ENCODE results near the gene REPIN1. TPM values are rescaled to one million over a fixed set of nuclear protein-coding genes. Genes with fewer than 3 reads are reported as not detected.

REPIN1 gene
- total and polyA plus RNA-seq, 9 of the 15 experiments (the other 6 are each of a cell fraction or from before 2014, with no cell fraction given) = 8.1 to 283 (median 94.3) TPM

- 0 out of 2 replicates have a peak, but pooled peaks have one; percentile 26 for TF ChIP-seq ZBTB2 (IDR thresholded peaks at IDR 0.05)
- no peak for TF ChIP-seq ETV6 (IDR thresholded peaks at IDR 0.05; ENCODE audit: borderline replicate concordance in 1 of 2, low read depth in 2 of 2, low read length in 1 of 2)
- no peak for TF ChIP-seq ETV6 (CRISPR knock-in tag; IDR thresholded peaks at IDR 0.05; ENCODE audit: borderline replicate concordance)
- TF ChIP-seq ZNF79 (CRISPR knock-in tag; IDR thresholded peaks at IDR 0.05; ENCODE audit: low read depth) = no peak
- TF ChIP-seq NFE2L1 (tag; IDR thresholded peaks at IDR 0.05; ENCODE audit: borderline replicate concordance, low read depth) = no peak
- no peak for TF ChIP-seq TAF7 (tag; IDR thresholded peaks at IDR 0.05)
- no peak for TF ChIP-seq THRA (IDR thresholded peaks at IDR 0.05)
- peak; percentile 14; the same call in 1 of the 2 replicates for TF ChIP-seq HLTF (IDR thresholded peaks at IDR 0.05)
- no peak for TF ChIP-seq GTF2F1 (IDR thresholded peaks at IDR 0.05; ENCODE audit: low read depth, low read length)
- TF ChIP-seq ZNF146 (CRISPR knock-in tag; IDR thresholded peaks at IDR 0.05; ENCODE audit: unreplicated experiment) = no peak
- TF ChIP-seq HEY1 (CRISPR knock-in tag; IDR thresholded peaks at IDR 0.05; ENCODE audit: borderline replicate concordance) = no peak
- no peak for TF ChIP-seq GMEB1 (CRISPR knock-in tag; IDR thresholded peaks at IDR 0.05)
- TF ChIP-seq SREBF1 (IDR thresholded peaks at IDR 0.05; ENCODE audit: borderline replicate concordance, low read depth, low read length) = no peak
- TF ChIP-seq ZFP1 (CRISPR knock-in tag; IDR thresholded peaks at IDR 0.05) = no peak
- TF ChIP-seq DNMT1 (IDR thresholded peaks at IDR 0.05) = no peak
- no peak for TF ChIP-seq EP300 (IDR thresholded peaks at IDR 0.05; ENCODE audit: low read length)
- TF ChIP-seq TBL1XR1 (IDR thresholded peaks at IDR 0.05; ENCODE audit: low read length in 2 of 2) = 0 out of 4 replicates have a peak, but pooled peaks of 1 of the 2 experiments have one; percentile 13
- no peak for TF ChIP-seq JUNB (CRISPR knock-in tag; conservative IDR thresholded peaks at IDR 0.05)
- no peak for TF ChIP-seq FOSL1 (tag; conservative IDR thresholded peaks at IDR 0.05)
- TF ChIP-seq HMG20A (CRISPR knock-in tag; conservative IDR thresholded peaks at IDR 0.05) = no peak
- no peak for TF ChIP-seq E2F1 (CRISPR knock-in tag; IDR thresholded peaks at IDR 0.05)
- TF ChIP-seq POLR2AphosphoS2 (IDR thresholded peaks at IDR 0.05; ENCODE audit: low read length) = no peak
- TF ChIP-seq ZNF134 (CRISPR knock-in tag; conservative IDR thresholded peaks at IDR 0.05) = no peak
- no peak for TF ChIP-seq NEUROD1 (IDR thresholded peaks at IDR 0.05; ENCODE audit: borderline replicate concordance, low read depth, low read length, partially characterized antibody)
These were observed 11.1 kb downstream of the REPIN1 start (continued) for GRCh38 chr7:150379441-150380379.

All from K562 (cell line).